Activated CD8-positive, alpha-beta memory T cell treated with anti-CD3 and anti-CD28 coated beads, Interleukin-2, amount 50 U/mL, for 1 hour (primary cell): ENCODE results near the gene KCNJ4.

Experiments
- DNase-seq: peaks from one replicate; pipeline ENCODE4 v3.0.0-alpha.2; 2020; ENCODE audit errors: extremely low read depth

The KCNJ4 gene

DNA sequence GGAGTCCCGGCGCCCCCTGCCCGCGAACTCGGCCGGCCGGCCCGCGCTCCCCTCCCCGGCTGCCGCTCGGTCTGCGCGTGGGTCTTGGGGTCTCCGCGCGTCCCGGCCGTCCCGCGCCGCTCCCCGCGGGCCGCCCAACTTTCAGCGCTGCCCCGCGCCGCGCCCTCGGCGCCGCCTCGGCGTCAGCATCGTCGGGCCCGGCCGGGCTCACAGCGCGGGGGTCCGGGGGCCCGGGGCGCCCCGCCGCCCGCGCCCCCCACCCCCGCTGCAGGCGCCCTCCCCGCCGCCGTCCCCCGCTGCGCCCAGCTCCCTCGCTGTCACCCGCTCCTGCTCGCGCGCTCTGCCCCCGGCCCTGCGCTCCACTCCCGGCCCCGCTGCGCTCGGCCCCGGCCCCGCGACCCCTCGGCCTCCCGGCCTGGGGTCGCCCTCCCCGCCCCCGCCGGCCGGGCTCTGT, at the start of gene KCNJ4:
TSS of gene KCNJ4 (minus strand) at position 124 of the 454 bp plus-strand sequence. CDS start 27,067 bp downstream, outside the sequence.
- DNase-seq: no peak

DNA sequence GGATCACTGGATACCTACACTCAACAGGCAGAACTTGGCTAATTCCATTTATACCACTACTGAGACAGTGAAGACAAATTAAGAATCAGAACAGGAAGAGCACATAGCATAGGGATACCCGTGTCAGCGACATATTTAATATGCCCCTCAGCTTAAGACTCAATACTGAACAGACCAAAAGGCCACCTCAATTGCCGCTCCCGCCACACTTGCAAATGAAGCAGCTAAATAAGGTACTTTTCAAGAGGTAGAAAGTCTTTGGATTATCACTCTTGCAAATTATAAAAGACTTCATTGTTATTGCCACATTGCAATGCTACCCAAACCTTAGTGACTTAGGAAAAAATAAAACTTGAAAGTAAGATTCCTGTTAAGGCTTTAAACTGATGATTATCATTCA, 48.0 kb upstream of the KCNJ4 start:
- DNase-seq: no peak

DNA sequence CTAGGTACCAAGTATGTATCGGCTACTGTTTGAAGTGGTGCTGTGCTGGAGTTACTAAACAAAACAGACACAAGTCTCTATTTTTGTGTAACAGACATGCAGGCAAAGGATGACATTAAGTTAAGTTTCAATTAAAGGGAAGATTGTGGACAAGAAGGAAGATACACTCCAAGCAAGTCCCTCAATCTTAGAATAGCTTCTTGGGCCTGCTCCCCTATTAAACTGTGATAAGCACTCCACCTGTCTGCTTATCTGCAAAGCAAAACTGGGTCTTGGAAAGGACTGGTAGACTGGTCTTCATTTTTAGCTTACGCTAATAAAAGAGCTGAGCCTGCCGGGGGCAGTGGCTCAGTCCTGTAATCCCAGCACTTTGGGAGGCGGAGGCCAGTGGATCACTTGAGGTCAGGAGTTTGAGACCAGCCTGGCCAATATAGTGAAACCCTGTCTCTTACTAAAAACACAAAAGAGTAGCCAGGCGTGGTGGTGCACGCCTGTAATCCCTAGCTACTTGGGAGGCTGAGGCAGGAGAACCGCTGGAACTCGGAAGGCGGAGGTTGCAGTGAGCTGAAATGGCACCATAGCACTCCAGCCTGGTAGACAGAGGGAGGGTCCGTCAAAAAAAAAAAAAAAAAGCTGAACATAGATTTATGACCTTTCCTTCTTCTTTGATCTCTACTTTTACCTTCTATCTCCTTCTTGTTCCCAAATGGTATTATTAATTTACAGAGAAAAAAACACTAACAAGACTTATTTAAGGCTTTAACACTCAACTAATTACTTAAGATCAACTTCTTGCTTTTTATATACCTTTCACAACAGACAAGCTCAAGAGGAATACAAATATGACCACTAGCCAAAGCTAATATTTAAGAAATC, 47.0 kb upstream of the KCNJ4 start:
- DNase-seq: no peak

GRCh38 chr22:38497869-38498268, 42.9 kb upstream of the KCNJ4 start:
- DNase-seq: no peak

- DNase-seq: no peak
These were observed 39.9 kb upstream of the KCNJ4 start for GRCh38 chr22:38494939-38495338.

- no peak for DNase-seq
These were observed 39.5 kb upstream of the KCNJ4 start for GRCh38 chr22:38494498-38494897.

- DNase-seq: no peak
These were observed 36.8 kb upstream of the KCNJ4 start for GRCh38 chr22:38491707-38492348.

DNA sequence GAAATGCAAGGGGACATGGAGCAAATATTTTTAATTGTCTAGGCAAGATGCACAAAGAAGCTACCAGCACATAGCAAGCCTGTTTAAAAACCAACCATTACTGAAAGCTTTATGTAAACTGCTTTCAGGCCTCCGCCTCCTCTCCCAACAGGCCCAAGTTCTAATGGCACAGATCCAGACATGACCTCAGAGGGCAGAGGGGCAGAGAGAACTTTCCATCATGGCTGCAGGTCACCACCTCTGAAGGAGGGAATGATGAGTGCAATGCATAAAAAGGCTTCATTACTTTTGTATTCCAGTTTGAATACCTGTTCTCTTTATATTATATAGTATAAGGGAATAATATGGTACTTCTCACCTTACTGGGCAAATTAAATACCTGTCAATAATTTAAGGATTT, 35.9 kb upstream of the KCNJ4 start:
- no peak for DNase-seq

GRCh38 chr22:38490475-38490874, 35.5 kb upstream of the KCNJ4 start:
- DNase-seq: no peak

DNA sequence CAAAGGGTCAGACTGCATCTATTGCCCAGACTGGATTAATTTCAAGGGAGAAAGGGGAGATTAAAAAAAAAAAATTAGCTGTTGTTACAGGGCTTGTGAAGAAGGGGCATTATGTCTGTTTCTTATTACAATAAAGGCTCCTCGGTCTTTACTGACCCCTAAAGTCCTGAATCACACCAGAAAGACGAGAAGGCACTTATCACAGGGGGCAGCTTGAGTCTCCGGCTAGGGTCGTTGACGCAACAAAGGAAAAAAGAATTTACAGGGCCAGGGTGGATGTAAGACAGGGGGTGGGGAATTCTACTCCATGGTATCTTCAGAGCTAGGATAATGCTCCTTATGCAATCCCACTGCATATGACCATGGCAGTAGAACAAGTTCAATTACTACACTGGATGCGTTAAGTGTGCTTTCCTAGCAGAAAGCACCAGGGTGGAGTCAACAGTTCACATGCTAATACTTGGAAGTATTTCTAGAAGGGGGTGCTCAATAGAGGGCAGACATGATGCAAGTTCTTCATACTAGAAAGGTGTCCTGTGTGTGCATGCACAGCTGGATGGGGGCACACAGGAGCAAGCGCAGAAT, 34.7 kb upstream of the KCNJ4 start:
- no peak for DNase-seq

DNA sequence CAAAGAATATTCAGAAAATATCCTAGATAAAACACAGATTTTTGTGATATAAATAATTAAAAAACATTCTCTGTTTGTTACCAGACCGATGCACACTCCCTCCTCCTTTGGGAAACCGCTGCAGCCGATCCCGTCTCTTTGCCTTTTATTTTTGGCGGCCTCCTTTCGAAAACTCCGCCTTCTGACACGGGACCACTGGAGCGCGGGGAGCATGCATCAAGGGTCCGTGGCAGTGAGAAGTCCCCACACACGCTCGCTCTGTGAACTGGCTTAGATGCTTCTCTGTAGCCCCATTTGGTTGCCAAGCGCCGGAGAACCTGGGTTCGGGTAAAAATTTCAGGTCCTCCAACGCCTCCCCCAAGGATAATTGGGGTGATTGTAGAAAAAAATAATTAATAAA, 34.1 kb upstream of the KCNJ4 start:
- no peak for DNase-seq

GRCh38 chr22:38487946-38488345, 32.9 kb upstream of the KCNJ4 start:
- DNase-seq: no peak

DNA sequence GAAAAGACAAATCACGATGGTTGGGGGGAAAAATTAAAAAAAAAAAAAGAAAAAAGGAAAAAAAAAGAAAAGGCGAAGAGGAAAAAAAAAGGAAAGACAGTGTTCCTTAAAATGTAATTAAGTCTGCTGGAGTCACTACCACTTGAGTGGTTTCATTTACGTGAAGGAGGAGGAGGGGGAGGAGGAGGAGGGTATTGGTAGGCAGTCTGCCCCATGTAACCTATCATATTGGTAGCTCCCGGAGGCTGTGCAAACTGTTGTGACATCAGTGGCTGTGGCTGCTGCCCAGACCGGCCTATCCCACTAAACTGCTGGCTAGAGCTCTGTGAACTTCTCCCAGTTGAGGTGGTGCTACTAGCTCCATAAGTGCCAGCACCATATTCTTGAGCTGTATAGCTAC, 30.8 kb upstream of the KCNJ4 start:
- DNase-seq: no peak

- DNase-seq: no peak
These were observed 29.2 kb upstream of the KCNJ4 start for GRCh38 chr22:38484244-38484643.

- no peak for DNase-seq
These were observed 27.8 kb upstream of the KCNJ4 start for GRCh38 chr22:38482662-38483308.

- DNase-seq: no peak
These were observed 26.9 kb upstream of the KCNJ4 start for GRCh38 chr22:38481871-38482332.

GRCh38 chr22:38481162-38481870, 26.3 kb upstream of the KCNJ4 start:
- no peak for DNase-seq

GRCh38 chr22:38479096-38479837, 24.3 kb upstream of the KCNJ4 start:
- no peak for DNase-seq

- no peak for DNase-seq
These were observed 22.6 kb upstream of the KCNJ4 start for GRCh38 chr22:38477585-38477984.

GRCh38 chr22:38474003-38474607, 19.1 kb upstream of the KCNJ4 start:
- no peak for DNase-seq
